NCI-H1436 (cell line): ENCODE results near the gene SLC2A4RG.
"Not testable (repeated sequence)": the region's sequence is repeated elsewhere in the genome, so short reads cannot be mapped to it uniquely, and the experiment has no call there.

Source experiments
- DNase-seq: peaks from one replicate; lab custom pipeline; 2025; lab: John Stamatoyannopoulos, UW

SLC2A4RG gene

GRCh38 chr20:63714858-63715257, 24.7 kb upstream of the SLC2A4RG start:
- no peak for DNase-seq

- DNase-seq, result no peak
Measured at GRCh38 chr20:63718996-63719395, 20.6 kb upstream of the SLC2A4RG start.

GRCh38 chr20:63722967-63723622, 16.5 kb upstream of the SLC2A4RG start:
- not testable (repeated sequence) for DNase-seq

GRCh38 chr20:63730189-63730733, 9.3 kb upstream of the SLC2A4RG start:
- not testable (repeated sequence) for DNase-seq

- no peak for DNase-seq
Measured at GRCh38 chr20:63731410-63731809, 8.2 kb upstream of the SLC2A4RG start.

- DNase-seq, result no peak
Measured at GRCh38 chr20:63732118-63733095, 7.2 kb upstream of the SLC2A4RG start.

GRCh38 chr20:63733117-63733516, 6.5 kb upstream of the SLC2A4RG start:
- DNase-seq, result no peak

- DNase-seq, result no peak
Measured at GRCh38 chr20:63733579-63734081, 5.9 kb upstream of the SLC2A4RG start.

GRCh38 chr20:63734111-63734945, 5.2 kb upstream of the SLC2A4RG start:
- DNase-seq, result no peak

- no peak for DNase-seq
Measured at GRCh38 chr20:63734946-63735858, 4.4 kb upstream of the SLC2A4RG start.

- DNase-seq, result no peak
Measured at GRCh38 chr20:63735859-63736718, 3.5 kb upstream of the SLC2A4RG start, which contains the start of gene LIME1. Gene LIME1 (plus strand): TSS chr20:63736664. CDS start chr20:63737550, 886 bp downstream.

GRCh38 chr20:63736893-63737694, 2.5 kb upstream of the SLC2A4RG start:
- no peak for DNase-seq

- DNase-seq, result no peak
Measured at GRCh38 chr20:63737695-63737944, 2.0 kb upstream of the SLC2A4RG start.

- DNase-seq, result no peak
Measured at GRCh38 chr20:63737945-63738686, 1.5 kb upstream of the SLC2A4RG start.

GRCh38 chr20:63738687-63739129, 868 bp upstream of the SLC2A4RG start:
- no peak for DNase-seq

- no peak for DNase-seq
Measured at GRCh38 chr20:63740070-63740626, 572 bp downstream of the SLC2A4RG start.

GRCh38 chr20:63740627-63741353, 1.2 kb downstream of the SLC2A4RG start:
- peak; percentile 33 for DNase-seq
